ENCODE measurements around the gene GDPD4. TPM values are rescaled to one million over a fixed set of nuclear protein-coding genes. Genes with fewer than 3 reads are reported as not detected.

Gene GDPD4
- total RNA-seq, 1 experiment from 2014 or later = not detected

DNA sequence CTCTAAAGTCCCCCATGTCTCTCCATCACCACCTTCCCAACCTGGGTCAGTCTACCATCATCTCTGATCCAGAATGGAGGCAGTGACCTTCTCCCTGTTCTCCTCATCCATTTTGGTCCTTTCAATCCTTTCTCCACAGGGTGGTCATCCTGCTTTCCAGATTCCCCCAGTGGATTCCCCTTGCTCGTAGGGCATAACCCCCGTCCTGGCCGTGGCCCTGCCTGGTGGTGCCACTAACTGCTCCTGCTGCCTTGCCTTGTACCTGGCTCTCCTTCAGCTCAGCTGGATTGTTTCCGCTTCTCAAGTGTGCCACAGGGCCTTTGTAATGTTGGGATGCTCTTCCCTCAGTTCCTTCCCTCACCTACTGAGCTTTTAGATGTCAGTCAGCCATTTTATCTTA lies 91.8 kb downstream of the GDPD4 start:
- H3K9me3 Mint-ChIP-seq (ENCODE audit: unreplicated experiment) = no peaks in the 10 kb centered on the region
- BruUV-seq (replicated peaks) = no TSS peak
- no peak for DNase-seq (ENCODE audit: unreplicated experiment)
- TF ChIP-seq, protein P1, sequence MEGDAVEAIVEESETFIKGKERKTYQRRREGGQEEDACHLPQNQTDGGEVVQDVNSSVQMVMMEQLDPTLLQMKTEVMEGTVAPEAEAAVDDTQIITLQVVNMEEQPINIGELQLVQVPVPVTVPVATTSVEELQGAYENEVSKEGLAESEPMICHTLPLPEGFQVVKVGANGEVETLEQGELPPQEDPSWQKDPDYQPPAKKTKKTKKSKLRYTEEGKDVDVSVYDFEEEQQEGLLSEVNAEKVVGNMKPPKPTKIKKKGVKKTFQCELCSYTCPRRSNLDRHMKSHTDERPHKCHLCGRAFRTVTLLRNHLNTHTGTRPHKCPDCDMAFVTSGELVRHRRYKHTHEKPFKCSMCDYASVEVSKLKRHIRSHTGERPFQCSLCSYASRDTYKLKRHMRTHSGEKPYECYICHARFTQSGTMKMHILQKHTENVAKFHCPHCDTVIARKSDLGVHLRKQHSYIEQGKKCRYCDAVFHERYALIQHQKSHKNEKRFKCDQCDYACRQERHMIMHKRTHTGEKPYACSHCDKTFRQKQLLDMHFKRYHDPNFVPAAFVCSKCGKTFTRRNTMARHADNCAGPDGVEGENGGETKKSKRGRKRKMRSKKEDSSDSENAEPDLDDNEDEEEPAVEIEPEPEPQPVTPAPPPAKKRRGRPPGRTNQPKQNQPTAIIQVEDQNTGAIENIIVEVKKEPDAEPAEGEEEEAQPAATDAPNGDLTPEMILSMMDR (IDR thresholded peaks at IDR 0.05; ENCODE audit: unreplicated experiment) = no peak
- no peaks in the 10 kb centered on the region for H3K36me3 Mint-ChIP-seq (ENCODE audit: insufficient read depth, unreplicated experiment)
- CTCF ChIA-PET = interaction anchor here (1.8 kb wide), 1 partner anchor 22 kb away, joined by 4 read pairs; no protein-coding TSS in a partner anchor
- H3K4me1 Mint-ChIP-seq (ENCODE audit: insufficient read depth, unreplicated experiment) = no peaks in the 10 kb centered on the region
- no peak overlapping the region for H3K4me3 Mint-ChIP-seq (ENCODE audit: unreplicated experiment)
- intact Hi-C loops (cut with micrococcal nuclease) = no loop called here
- POLR2A ChIA-PET = no interaction called here
- H3K27me3 Mint-ChIP-seq (ENCODE audit: insufficient read depth, unreplicated experiment) = no peaks in the 10 kb centered on the region
- H3K27ac Mint-ChIP-seq (ENCODE audit: low read depth, unreplicated experiment) = no peak overlapping the region

DNA sequence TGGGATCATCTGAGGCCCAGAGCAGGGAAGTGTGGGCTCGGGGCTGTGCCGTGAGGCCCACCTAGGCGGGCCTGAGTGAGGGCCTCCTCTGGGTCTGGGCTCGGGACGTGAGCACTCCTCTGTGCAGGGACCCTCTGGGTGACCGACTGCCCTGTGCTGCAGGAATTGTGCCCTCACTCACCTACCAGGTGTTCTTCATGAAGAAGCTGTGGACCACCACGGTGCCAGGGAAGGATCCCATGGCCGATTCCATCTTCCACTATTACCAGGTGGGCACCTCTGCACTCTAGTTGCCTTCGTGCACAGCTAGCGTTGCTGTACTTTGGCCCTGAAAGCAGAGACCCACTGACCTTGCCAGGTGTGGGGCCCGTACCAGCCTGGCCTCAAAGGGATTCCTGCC lies 93.0 kb downstream of the GDPD4 start:
- Mint-ChIP-seq H3K9me3 (ENCODE audit: unreplicated experiment) (no peaks in the 10 kb centered on the region), H3K27ac (ENCODE audit: low read depth, unreplicated experiment) (no peak overlapping the region), H3K4me1 (ENCODE audit: insufficient read depth, unreplicated experiment) (no peaks in the 10 kb centered on the region), H3K36me3 (ENCODE audit: insufficient read depth, unreplicated experiment) (no peaks in the 10 kb centered on the region), H3K27me3 (ENCODE audit: insufficient read depth, unreplicated experiment) (no peaks in the 10 kb centered on the region), H3K4me3 (ENCODE audit: unreplicated experiment) (no peak overlapping the region)
- CTCF ChIA-PET = no interaction called here
- intact Hi-C loops (cut with micrococcal nuclease) = no loop called here
- TF ChIP-seq, protein P1 (IDR thresholded peaks at IDR 0.05; ENCODE audit: unreplicated experiment) = no peak
- POLR2A ChIA-PET = interaction anchor here (0.6 kb wide), 1 partner anchor 340 kb away, joined by 3 read pairs; no protein-coding TSS in a partner anchor
- no peak for DNase-seq (ENCODE audit: unreplicated experiment)
- BruUV-seq (replicated peaks) = no TSS peak

GRCh38 chr11:77207618-77208313 lies 93.7 kb downstream of the GDPD4 start:
- POLR2A ChIA-PET = no interaction called here
- no peak for DNase-seq (ENCODE audit: unreplicated experiment)
- Mint-ChIP-seq H3K27me3 (ENCODE audit: insufficient read depth, unreplicated experiment) (no peaks in the 10 kb centered on the region), H3K27ac (ENCODE audit: low read depth, unreplicated experiment) (no peak overlapping the region), H3K9me3 (ENCODE audit: unreplicated experiment) (no peaks in the 10 kb centered on the region), H3K4me3 (ENCODE audit: unreplicated experiment) (no peak overlapping the region), H3K36me3 (ENCODE audit: insufficient read depth, unreplicated experiment) (no peaks in the 10 kb centered on the region), H3K4me1 (ENCODE audit: insufficient read depth, unreplicated experiment) (no peaks in the 10 kb centered on the region)
- TF ChIP-seq, protein P1 (IDR thresholded peaks at IDR 0.05; ENCODE audit: unreplicated experiment) = no peak
- intact Hi-C loops (cut with micrococcal nuclease) = no loop called here
- CTCF ChIA-PET = no interaction called here
- no TSS peak for BruUV-seq (replicated peaks)

DNA sequence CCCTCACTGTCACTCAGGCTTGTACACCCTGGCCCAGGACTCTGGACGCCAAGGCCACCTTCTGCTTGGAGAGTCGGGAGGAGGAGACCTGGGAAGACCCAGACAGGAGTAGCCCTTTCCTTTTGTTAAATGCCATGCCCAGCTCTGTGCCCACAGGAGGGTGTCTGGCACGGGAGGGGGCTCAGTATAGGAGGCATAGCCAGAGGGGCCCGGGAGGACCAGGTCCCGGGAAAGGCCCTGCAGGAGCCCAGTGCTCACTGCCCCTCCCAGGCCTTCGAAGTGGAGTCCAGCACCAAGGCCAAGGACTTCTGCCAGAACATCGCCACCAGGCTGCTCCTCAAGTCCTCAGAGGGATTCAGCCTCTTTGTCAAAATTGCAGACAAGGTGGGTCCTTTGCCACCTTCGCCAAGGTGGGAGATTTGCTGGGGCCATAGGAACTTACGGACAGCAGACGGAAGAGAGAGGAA lies 94.4 kb downstream of the GDPD4 start:
- Mint-ChIP-seq H3K9me3 (ENCODE audit: unreplicated experiment) (no peaks in the 10 kb centered on the region), H3K4me3 (ENCODE audit: unreplicated experiment) (no peak overlapping the region), H3K27ac (ENCODE audit: low read depth, unreplicated experiment) (no peak overlapping the region), H3K36me3 (ENCODE audit: insufficient read depth, unreplicated experiment) (no peaks in the 10 kb centered on the region), H3K4me1 (ENCODE audit: insufficient read depth, unreplicated experiment) (no peaks in the 10 kb centered on the region), H3K27me3 (ENCODE audit: insufficient read depth, unreplicated experiment) (no peaks in the 10 kb centered on the region)
- ChIA-PET CTCF (no interaction called here), POLR2A (no interaction called here)
- TF ChIP-seq, protein P1 (IDR thresholded peaks at IDR 0.05; ENCODE audit: unreplicated experiment) = no peak
- no peak for DNase-seq (ENCODE audit: unreplicated experiment)
- intact Hi-C loops (cut with micrococcal nuclease) = no loop called here
- no TSS peak for BruUV-seq (replicated peaks)
